NCI-H1048 (cell line): ENCODE measurements around the gene NACC2.

ENCODE experiments used
- DNase-seq: peaks from one replicate; lab custom pipeline; 2025; lab: John Stamatoyannopoulos, UW

Gene NACC2

GRCh38 chr9:136010615-136011361 is 84.3 kb downstream of the NACC2 start:
- DNase-seq: no peak

- DNase-seq: no peak
These were observed 84.9 kb downstream of the NACC2 start for GRCh38 chr9:136010176-136010575.

GRCh38 chr9:136009516-136009915 is 85.6 kb downstream of the NACC2 start:
- no peak for DNase-seq

GRCh38 chr9:136008693-136008997 is 86.4 kb downstream of the NACC2 start:
- no peak for DNase-seq

- DNase-seq: no peak
These were observed 87.0 kb downstream of the NACC2 start for GRCh38 chr9:136007934-136008692.

- DNase-seq: no peak
These were observed 87.7 kb downstream of the NACC2 start for GRCh38 chr9:136007276-136007933.

GRCh38 chr9:136006169-136006568 is 88.9 kb downstream of the NACC2 start:
- no peak for DNase-seq

- DNase-seq: no peak
These were observed 90.4 kb downstream of the NACC2 start for GRCh38 chr9:136004712-136005111.

GRCh38 chr9:136004219-136004618 is 90.9 kb downstream of the NACC2 start:
- DNase-seq: no peak

GRCh38 chr9:136003411-136004218 is 91.5 kb downstream of the NACC2 start:
- DNase-seq: no peak

- no peak for DNase-seq
These were observed 92.2 kb downstream of the NACC2 start for GRCh38 chr9:136002881-136003280.

GRCh38 chr9:136002215-136002614 is 92.9 kb downstream of the NACC2 start:
- no peak for DNase-seq

- no peak for DNase-seq
These were observed 93.9 kb downstream of the NACC2 start for GRCh38 chr9:136001231-136001630.

- DNase-seq: no peak
These were observed 96.5 kb downstream of the NACC2 start for GRCh38 chr9:135998410-135999071.

- no peak for DNase-seq
These were observed 97.1 kb downstream of the NACC2 start for GRCh38 chr9:135998016-135998380.

GRCh38 chr9:135997090-135998015 is 97.7 kb downstream of the NACC2 start:
- DNase-seq: no peak

GRCh38 chr9:135995816-135996215 is 99.3 kb downstream of the NACC2 start:
- DNase-seq: no peak

GRCh38 chr9:135994501-135995192 is 100.4 kb downstream of the NACC2 start:
- no peak for DNase-seq

GRCh38 chr9:135993765-135994500 is 101.2 kb downstream of the NACC2 start:
- DNase-seq: no peak

GRCh38 chr9:135993409-135993742 is 101.7 kb downstream of the NACC2 start:
- no peak for DNase-seq
